Motor neuron (in vitro differentiated cells): ENCODE measurements around the gene NME3. TPM values are rescaled to one million over a fixed set of nuclear protein-coding genes. Genes with fewer than 3 reads are reported as not detected.
A peak's percentile ranks its signal among the peaks of the same experiment; 100 is the strongest.

ENCODE experiments used
- ATAC-seq, 8 experiments: fragments of 200-7000 bp; cut with Tn5 transposase; replicated peaks in 6 of 8; 2 replicates each; pipeline ENCODE4 v1.8.0; 2021; ENCODE audit warnings: mild to moderate bottlenecking in 8 of 8, moderate library complexity in 8 of 8
- H3K27ac ChIP-seq, 2 donors: fragments of 250-450 bp; sonication (Bioruptor Pico); 2 replicates each; pipeline ENCODE4 v1.9.0; 2021; ENCODE audit warnings: antibody characterized with exemption in 2 of 2, mild to moderate bottlenecking in 2 of 2, moderate library complexity in 1 of 2
- H3K4me1 ChIP-seq, 2 donors: fragments of 250-450 bp; sonication (Bioruptor Pico); replicated peaks in 1 of 2; 2 replicates each; pipeline ENCODE4 v1.6.1; 2021; ENCODE audit warnings: antibody characterized with exemption in 2 of 2, mild to moderate bottlenecking in 2 of 2, moderate library complexity in 1 of 2
- H3K4me3 ChIP-seq, 5 donors: fragments of 250-450 bp; sonication (Bioruptor Pico); 2 replicates each; pipeline ENCODE4 v1.9.0; 2021; ENCODE audit warnings: antibody characterized with exemption in 5 of 5, mild to moderate bottlenecking in 5 of 5, moderate library complexity in 4 of 5
- WGBS, 10 experiments: fragments of 450-650 bp; shearing (Covaris generic); methylation state at CpG; one replicate each; pipeline ENCODE4 v1.0.0; 2022; 5-methylcytosine and 5-hydroxymethylcytosine counted together
- in situ Hi-C, 9 experiments: fragments of 400-800 bp; cut with MboI; loops; one replicate each; pipeline ENCODE4 v1.15.0; 2021; ENCODE audit warnings: low sequenced_read_pairs in 9 of 9, low pct_unique_long_range_greater_than_20kb in 2 of 9; ENCODE audit not compliant: unreplicated experiment in 9 of 9
- total RNA-seq, 8 experiments: library from RNA; unstranded; fragments of 300-600 nt; gene quantifications; 2 replicates each; pipeline versions ENCODE4 v1.2.3 to v1.2.4, GENCODE V29; 2022

Gene NME3
- total RNA-seq, 8 experiments from 2014 or later, result 41.7 to 59.9 (median 43.5) TPM

- 80 to 100% (median 89%) methylated on average over 2 to 13 of the region's 37 CpGs; no CpG with 5 or more reads in 5 of the 10 experiments for WGBS, 10 experiments
- no peak for ATAC-seq
- Histone ChIP-seq H3K4me1 (no peaks in the 10 kb centered on the region), H3K4me3 (no peak overlapping the region), H3K27ac (no peak overlapping the region)
- in situ Hi-C loops, result no loop called here
These were observed 43.4 kb downstream of the NME3 start for GRCh38 chr16:1727651-1728624.

GRCh38 chr16:1726661-1727502, 44.5 kb downstream of the NME3 start:
- WGBS, 10 experiments, result 60 to 100% (median 77%) methylated on average over 1 to 6 of the region's 32 CpGs; no CpG with 5 or more reads in 5 of the 10 experiments
- H3K4me1 ChIP-seq, result no peaks in the 10 kb centered on the region
- no peak overlapping the region for H3K27ac ChIP-seq
- no peak overlapping the region for H3K4me3 ChIP-seq
- ATAC-seq, result no peak
- in situ Hi-C loops, result no loop called here

DNA sequence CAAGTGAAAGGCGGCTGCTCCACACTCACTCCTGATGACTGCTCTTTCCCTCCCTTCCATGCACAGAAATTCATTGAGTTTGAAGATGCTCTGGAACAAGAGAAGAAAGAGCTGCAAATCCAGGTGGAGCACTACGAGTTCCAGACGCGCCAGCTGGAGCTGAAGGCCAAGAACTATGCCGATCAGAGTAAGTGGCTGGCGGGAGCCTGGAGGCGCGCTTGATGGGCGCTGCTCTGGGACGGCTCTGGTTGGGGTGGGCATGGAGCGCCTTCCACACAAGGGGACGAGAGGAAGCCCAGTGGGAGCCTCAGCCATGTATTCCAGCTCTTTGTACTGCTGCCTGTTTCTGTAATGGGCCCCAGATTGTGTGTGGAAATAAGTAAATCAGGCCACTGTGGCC, 46.9 kb downstream of the NME3 start:
- in situ Hi-C loops, result no loop called here
- WGBS, 10 experiments, result 86 to 100% (median 96%) methylated on average over 2 to 7 of the region's 12 CpGs; no CpG with 5 or more reads in 6 of the 10 experiments
- no peak for ATAC-seq
- Histone ChIP-seq H3K4me1 (no peaks in the 10 kb centered on the region), H3K4me3 (no peak overlapping the region), H3K27ac (no peak overlapping the region)

GRCh38 chr16:1723450-1724147, 47.7 kb downstream of the NME3 start:
- H3K27ac ChIP-seq, result no peak overlapping the region
- peak in 5 of 8 experiments; percentile 11 to 75 (median 49) for ATAC-seq
- H3K4me1 ChIP-seq, result no peaks in the 10 kb centered on the region
- H3K4me3 ChIP-seq, result no peak overlapping the region
- in situ Hi-C loops, result no loop called here
- 40 to 84% (median 57%) methylated on average over 1 to 5 of the region's 6 CpGs; no CpG with 5 or more reads in 3 of the 10 experiments for WGBS, 10 experiments

DNA sequence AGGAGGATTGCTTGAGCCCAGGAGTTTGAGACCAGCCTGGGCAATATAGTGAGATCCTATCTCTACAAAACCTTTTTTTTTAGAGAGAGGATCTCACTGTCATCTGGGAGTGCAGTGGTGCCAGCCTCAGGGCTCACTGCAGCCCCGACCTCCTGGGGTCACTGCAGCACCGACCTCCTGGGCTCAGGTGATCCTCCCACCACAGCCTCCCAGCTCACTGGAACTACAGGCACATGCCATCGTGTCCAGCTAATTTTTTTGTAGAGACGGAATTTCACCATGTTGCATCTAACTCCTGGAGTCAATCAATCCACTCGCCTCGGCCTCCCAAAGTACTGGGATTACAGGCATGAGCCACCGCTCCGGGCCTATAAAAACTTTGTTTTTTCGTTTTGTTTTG, 50.0 kb downstream of the NME3 start:
- Histone ChIP-seq H3K27ac (no peak overlapping the region), H3K4me3 (no peak overlapping the region), H3K4me1 (no peaks in the 10 kb centered on the region)
- no peak for ATAC-seq
- in situ Hi-C loops, result no loop called here
- WGBS, 10 experiments, result 63 to 100% (median 95%) methylated on average over 1 to 9 of the region's 9 CpGs; no CpG with 5 or more reads in 4 of the 10 experiments

Other genes with a start within 250 kb of the NME3 start
- gene TMEM204, start 237.9 kb downstream of the NME3 start, total RNA-seq, result 1 to 10 TPM in 3 of 8 experiments, under 1 TPM in 4, not detected in 1; 0.05 to 3.0 (median 0.71) TPM
- gene IFT140, start 159.5 kb downstream of the NME3 start, total RNA-seq, result 10 to 100 TPM; 11.1 to 35.3 (median 19.5) TPM
- gene CRAMP1, start 159.2 kb downstream of the NME3 start, total RNA-seq, result 10 to 100 TPM in 5 of 8 experiments, 1 to 10 TPM in 3; 7.0 to 24.8 (median 11.0) TPM
- gene JPT2, start 93.3 kb downstream of the NME3 start, total RNA-seq, result 10 to 100 TPM; 19.3 to 96.7 (median 34.8) TPM
- 10 to 100 TPM; 22.1 to 99.5 (median 55.4) TPM for gene MAPK8IP3, start 65.3 kb downstream of the NME3 start, total RNA-seq
- gene EME2, start 1.3 kb upstream of the NME3 start, total RNA-seq, result 10 to 100 TPM in 2 of 8 experiments, 1 to 10 TPM in 6; 4.6 to 21.1 (median 6.4) TPM
- 100 to 1,000 TPM in 3 of 8 experiments, 10 to 100 TPM in 5; 68.4 to 150 (median 87.1) TPM for gene MRPS34, start 1.6 kb upstream of the NME3 start, total RNA-seq
- gene SPSB3, start 11.0 kb upstream of the NME3 start, total RNA-seq, result 10 to 100 TPM; 15.0 to 73.8 (median 36.0) TPM
- gene NUBP2, start 11.4 kb upstream of the NME3 start, total RNA-seq, result 10 to 100 TPM; 53.7 to 89.6 (median 67.6) TPM
- gene IGFALS, start 22.2 kb upstream of the NME3 start, total RNA-seq, result 1 to 10 TPM in 2 of 8 experiments, under 1 TPM in 6; 0.25 to 1.1 (median 0.68) TPM
- gene HAGH, start 55.3 kb upstream of the NME3 start, total RNA-seq, result 10 to 100 TPM; 27.8 to 67.6 (median 38.9) TPM
- 10 to 100 TPM; 25.1 to 62.0 (median 30.8) TPM for gene FAHD1, start 55.7 kb upstream of the NME3 start, total RNA-seq
- gene MEIOB, start 100.6 kb upstream of the NME3 start, total RNA-seq, result 1 to 10 TPM in 3 of 8 experiments, under 1 TPM in 4, not detected in 1; 0.05 to 2.8 (median 0.78) TPM
- 1 to 10 TPM in 1 of 8 experiments, under 1 TPM in 1, not detected in 6; 0.25 to 1.1 TPM for gene HS3ST6, start 146.9 kb upstream of the NME3 start, total RNA-seq
- 10 to 100 TPM in 2 of 8 experiments, 1 to 10 TPM in 6; 2.8 to 18.1 (median 6.3) TPM for gene MSRB1, start 171.7 kb upstream of the NME3 start, total RNA-seq
- 1 to 10 TPM in 1 of 8 experiments, under 1 TPM in 6, not detected in 1; 0.08 to 1.4 (median 0.22) TPM for gene RPL3L, start 183.1 kb upstream of the NME3 start, total RNA-seq
- gene NDUFB10, start 188.0 kb upstream of the NME3 start, total RNA-seq, result 100 to 1,000 TPM; 153 to 255 (median 183) TPM
- gene RPS2, start 193.3 kb upstream of the NME3 start, total RNA-seq, result 1,000 to 10,000 TPM; 1,718 to 3,761 (median 2,257) TPM
- under 1 TPM in 1 of 8 experiments, not detected in 7; 0.16 TPM for gene RNF151, start 195.3 kb upstream of the NME3 start, total RNA-seq
- 10 to 100 TPM; 18.4 to 55.5 (median 31.7) TPM for gene TBL3, start 200.5 kb upstream of the NME3 start, total RNA-seq
- gene NOXO1, start 209.9 kb upstream of the NME3 start, total RNA-seq, result under 1 TPM in 4 of 8 experiments, not detected in 4; 0.21 to 0.73 (median 0.26) TPM
- gene GFER, start 212.7 kb upstream of the NME3 start, total RNA-seq, result 10 to 100 TPM; 14.4 to 37.3 (median 25.2) TPM
- gene SYNGR3, start 218.4 kb upstream of the NME3 start, total RNA-seq, result 10 to 100 TPM in 5 of 8 experiments, 1 to 10 TPM in 2, under 1 TPM in 1; 0.36 to 54.5 (median 18.2) TPM
- 10 to 100 TPM; 17.6 to 49.1 (median 27.6) TPM for gene ZNF598, start 238.3 kb upstream of the NME3 start, total RNA-seq
- 1 to 10 TPM in 2 of 8 experiments, under 1 TPM in 3, not detected in 3; 0.27 to 1.7 (median 0.92) TPM for gene NPW, start 248.2 kb upstream of the NME3 start, total RNA-seq